ENCODE measurements around the gene TBC1D22A.

TBC1D22A gene

GRCh38 chr22:46844606-46845210, 82.3 kb downstream of the TBC1D22A start:
- no peak for DNase-seq

- DNase-seq = no peak
Observed at GRCh38 chr22:46845296-46846149, 83.1 kb downstream of the TBC1D22A start.

- DNase-seq = no peak
Observed at GRCh38 chr22:46846150-46846831, 83.8 kb downstream of the TBC1D22A start.

GRCh38 chr22:46846832-46847355, 84.4 kb downstream of the TBC1D22A start:
- DNase-seq = no peak

GRCh38 chr22:46848197-46848596, 85.7 kb downstream of the TBC1D22A start:
- no peak for DNase-seq

- no peak for DNase-seq
Observed at GRCh38 chr22:46849101-46849500, 86.7 kb downstream of the TBC1D22A start.

GRCh38 chr22:46849951-46850350, 87.5 kb downstream of the TBC1D22A start:
- no peak for DNase-seq

- no peak for DNase-seq
Observed at GRCh38 chr22:46851311-46851710, 88.9 kb downstream of the TBC1D22A start.

- no peak for DNase-seq
Observed at GRCh38 chr22:46851941-46852340, 89.5 kb downstream of the TBC1D22A start.

- no peak for DNase-seq
Observed at GRCh38 chr22:46852771-46853170, 90.3 kb downstream of the TBC1D22A start.

- no peak for DNase-seq
Observed at GRCh38 chr22:46853191-46853590, 90.7 kb downstream of the TBC1D22A start.

- no peak for DNase-seq
Observed at GRCh38 chr22:46854125-46854870, 91.8 kb downstream of the TBC1D22A start.

- DNase-seq = no peak
Observed at GRCh38 chr22:46855681-46856080, 93.2 kb downstream of the TBC1D22A start.

GRCh38 chr22:46856661-46857060, 94.2 kb downstream of the TBC1D22A start:
- DNase-seq = no peak

- DNase-seq = no peak
Observed at GRCh38 chr22:46857142-46857884, 94.9 kb downstream of the TBC1D22A start.

- no peak for DNase-seq
Observed at GRCh38 chr22:46857885-46858143, 95.4 kb downstream of the TBC1D22A start.

- no peak for DNase-seq
Observed at GRCh38 chr22:46858181-46858771, 95.8 kb downstream of the TBC1D22A start.

- no peak for DNase-seq
Observed at GRCh38 chr22:46860562-46860961, 98.1 kb downstream of the TBC1D22A start.

- DNase-seq = no peak
Observed at GRCh38 chr22:46861468-46862367, 99.3 kb downstream of the TBC1D22A start.

- no peak for DNase-seq
Observed at GRCh38 chr22:46862418-46863324, 100.2 kb downstream of the TBC1D22A start.
